ENCODE results near the gene KLHL25. TPM values are rescaled to one million over a fixed set of nuclear protein-coding genes. Genes with fewer than 3 reads are reported as not detected.
"Not testable (repeated sequence)": the region's sequence is repeated elsewhere in the genome, so short reads cannot be mapped to it uniquely, and the experiment has no call there.

Gene KLHL25
- polyA plus RNA-seq, 1 donor = 9.4 TPM

DNA sequence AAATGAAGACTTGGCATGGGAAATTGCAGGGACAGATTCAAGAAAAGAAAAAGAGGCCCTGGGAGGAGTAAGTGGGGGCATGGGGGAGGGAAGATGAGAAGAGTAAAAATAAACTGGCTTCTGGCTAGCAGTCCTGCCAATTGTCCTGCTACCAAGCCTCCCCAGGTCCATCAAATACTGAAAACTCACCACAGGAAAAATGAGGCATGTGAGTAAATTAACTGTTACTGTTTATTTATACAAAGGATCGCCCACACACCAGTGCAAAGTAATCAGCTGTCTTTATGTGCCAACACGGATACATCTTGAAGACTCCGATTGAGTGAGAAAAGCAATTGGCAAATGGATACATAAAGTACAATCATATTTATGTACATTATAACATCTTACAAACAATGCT, 10.7 kb upstream of the KLHL25 start:
- no peak for DNase-seq

- DNase-seq = no peak
Measured at GRCh38 chr15:85804481-85805170, 9.9 kb upstream of the KLHL25 start.

DNA sequence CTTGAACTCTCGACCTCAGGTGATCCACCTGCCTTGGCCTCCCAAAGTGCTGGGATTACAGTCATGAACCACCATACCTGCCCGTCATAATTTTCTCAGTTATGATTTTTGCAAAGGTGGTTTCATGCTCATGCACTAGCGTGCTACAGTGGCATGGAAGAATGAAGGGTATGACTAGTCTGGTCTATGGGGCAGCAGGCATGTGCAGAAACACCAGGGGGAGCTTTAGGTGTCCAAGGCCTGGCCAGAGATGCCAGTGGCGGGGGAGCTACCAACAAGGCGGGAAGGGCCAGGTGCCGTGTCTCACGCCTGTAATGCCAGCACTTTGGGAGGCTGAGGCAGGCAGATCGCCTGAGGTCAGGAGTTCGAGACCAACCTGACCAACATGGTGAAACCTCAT, 7.9 kb upstream of the KLHL25 start:
- DNase-seq = not testable (repeated sequence)

DNA sequence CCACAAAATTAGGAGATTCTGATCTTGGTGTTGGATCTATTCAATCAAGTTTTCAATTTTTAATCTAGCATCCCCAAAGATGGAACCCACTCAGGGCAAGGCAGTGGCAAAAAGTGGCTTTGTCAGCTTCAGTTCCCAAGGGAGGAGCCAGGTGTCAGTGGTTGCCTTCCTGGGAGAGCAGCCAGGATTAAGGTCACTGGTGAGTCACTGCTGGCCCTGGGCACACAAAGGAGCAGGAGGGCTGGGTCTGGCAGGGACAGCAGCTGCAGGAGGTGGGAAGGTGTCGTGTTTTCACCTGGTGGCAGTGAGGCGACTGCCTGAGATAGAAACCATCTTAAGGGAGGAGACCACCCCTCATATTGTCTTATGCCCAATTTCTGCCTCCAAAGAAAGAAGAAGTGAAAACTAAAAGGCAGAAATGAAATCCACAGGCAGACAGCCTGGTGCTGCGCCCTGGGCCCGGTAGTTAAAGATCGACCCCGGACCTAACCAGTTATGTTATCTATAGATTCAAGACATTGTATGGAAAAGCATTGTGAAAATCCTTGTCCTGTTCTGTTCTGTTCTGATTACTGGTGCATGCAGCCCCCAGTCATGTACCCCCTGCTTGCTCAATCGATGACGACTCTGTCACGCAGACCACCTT, 5.9 kb upstream of the KLHL25 start:
- DNase-seq = no peak

DNA sequence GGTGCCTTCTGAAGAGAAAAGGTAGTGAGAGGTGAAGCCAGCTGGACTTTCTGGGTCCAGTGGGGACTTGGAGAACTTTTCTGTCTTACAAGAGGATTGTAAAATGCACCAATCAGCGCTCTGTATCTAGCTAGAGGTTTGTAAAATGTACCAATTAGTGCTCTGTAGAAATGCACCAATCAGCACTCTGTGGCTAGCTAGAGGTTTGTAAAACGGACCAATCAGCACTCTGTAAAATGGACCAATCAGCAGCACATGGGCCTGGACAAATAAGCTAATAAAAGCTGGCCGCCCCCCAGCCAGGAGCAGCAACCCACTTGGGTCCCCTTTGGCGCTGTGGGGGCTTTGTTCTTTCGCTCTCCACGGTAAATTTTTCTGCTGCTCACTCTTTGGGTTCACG, 1.6 kb upstream of the KLHL25 start:
- DNase-seq = not testable (repeated sequence)

GRCh38 chr15:85795337-85796305, 896 bp upstream of the KLHL25 start:
- no peak for DNase-seq

DNA sequence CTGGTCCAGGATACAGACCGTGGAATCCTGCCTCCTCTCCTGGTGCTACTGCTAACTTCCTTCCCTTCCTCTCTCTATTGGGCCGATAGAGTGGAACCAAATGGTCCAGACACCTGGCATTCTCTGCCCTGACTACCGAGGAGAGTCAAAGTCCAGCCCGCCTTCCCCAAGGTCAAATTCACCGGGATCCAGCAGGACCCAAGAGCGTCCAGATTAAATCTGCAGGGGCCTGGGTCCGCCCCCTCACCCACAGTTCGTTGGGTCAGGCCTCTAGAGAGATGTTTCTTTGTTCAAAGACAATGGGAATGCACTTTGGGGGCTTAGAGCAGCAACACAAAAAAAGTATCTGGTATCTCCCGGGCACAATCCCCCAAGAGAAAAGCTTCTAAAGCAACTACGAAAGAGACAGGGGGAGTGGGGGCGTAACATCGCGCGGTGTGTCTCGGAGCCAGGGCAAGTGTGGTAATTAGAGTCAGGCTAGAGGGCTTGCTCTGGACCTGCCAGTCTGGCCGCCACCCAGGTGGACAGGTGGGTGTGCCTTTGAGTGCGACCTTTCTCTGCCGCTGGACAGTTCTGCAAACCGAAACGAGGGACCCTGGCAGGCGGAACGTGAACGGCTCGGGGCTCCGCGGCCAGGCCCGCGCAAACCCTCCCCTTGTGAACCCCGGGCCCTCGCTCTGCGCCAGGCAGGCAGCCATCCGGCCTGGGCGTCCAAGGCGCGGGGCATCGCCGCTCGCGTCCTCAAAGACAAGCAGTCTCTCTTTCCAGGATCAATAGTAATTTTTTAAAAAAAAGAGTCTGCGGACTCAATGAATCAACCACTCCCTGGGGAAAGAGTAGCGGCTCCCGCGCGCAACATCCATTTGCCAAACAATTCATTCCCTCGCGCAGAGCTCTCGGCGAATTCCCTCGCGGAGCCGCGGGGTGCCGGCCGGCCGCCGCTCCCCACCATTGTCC, 806 bp downstream of the KLHL25 start:
- no peak for DNase-seq

- DNase-seq = no peak
Measured at GRCh38 chr15:85792912-85793590, 1.7 kb downstream of the KLHL25 start.

DNA sequence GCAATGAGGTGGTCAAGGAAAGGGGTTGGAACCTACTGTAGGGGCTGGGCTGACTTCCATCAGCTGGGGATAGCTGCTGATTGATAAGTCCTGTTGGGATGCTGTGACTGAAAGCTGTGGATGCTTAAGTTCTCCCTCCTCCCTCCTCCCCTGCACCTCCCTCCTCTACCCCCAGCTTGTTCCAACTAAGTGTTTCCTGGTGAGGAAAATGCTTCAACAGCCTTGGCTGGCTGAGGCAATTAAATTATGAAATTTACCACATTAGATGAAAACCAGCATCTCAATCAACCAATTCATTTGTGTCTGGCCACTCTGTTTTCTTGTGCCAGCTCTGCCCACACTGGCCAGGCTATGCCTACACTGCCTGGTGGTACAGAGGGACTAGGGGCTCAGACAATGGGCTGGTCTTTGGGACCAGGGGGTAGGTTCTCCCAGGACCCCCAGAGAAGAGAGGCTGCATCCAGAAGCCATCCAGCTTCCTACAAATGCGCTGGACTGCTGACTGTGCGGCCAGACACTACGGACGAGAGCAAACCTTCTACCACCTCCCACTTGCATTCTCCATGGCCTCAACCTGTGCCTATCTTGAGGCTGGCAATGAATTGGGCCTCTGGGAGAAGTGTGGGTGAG, 2.5 kb downstream of the KLHL25 start:
- DNase-seq = no peak

- no peak for DNase-seq
Measured at GRCh38 chr15:85789496-85789875, 5.2 kb downstream of the KLHL25 start.

- no peak for DNase-seq
Measured at GRCh38 chr15:85788771-85789495, 5.8 kb downstream of the KLHL25 start.

GRCh38 chr15:85786781-85787114, 8.0 kb downstream of the KLHL25 start:
- DNase-seq = no peak

- DNase-seq = no peak
Measured at GRCh38 chr15:85785887-85786780, 8.6 kb downstream of the KLHL25 start.

GRCh38 chr15:85782064-85782463, 12.7 kb downstream of the KLHL25 start:
- DNase-seq = no peak

DNA sequence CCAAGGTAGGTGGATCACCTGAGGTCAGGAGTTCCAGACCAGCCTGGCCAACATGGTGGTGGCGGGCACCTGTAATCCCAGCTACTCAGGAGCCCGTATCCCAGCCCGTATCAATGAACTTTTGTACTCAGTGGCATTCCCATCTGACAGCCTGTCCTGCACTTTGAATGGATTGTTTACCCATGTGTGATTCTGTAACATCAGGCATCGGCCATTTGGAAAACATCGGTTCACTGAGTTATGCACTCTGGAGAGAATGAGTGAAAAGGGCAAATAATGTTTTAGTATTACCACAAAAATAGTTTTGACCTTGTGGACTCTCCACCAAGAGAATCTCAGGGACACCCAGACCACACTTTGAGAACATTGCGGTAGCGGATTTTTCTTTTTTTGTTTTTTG, 13.6 kb downstream of the KLHL25 start:
- no peak for DNase-seq

DNA sequence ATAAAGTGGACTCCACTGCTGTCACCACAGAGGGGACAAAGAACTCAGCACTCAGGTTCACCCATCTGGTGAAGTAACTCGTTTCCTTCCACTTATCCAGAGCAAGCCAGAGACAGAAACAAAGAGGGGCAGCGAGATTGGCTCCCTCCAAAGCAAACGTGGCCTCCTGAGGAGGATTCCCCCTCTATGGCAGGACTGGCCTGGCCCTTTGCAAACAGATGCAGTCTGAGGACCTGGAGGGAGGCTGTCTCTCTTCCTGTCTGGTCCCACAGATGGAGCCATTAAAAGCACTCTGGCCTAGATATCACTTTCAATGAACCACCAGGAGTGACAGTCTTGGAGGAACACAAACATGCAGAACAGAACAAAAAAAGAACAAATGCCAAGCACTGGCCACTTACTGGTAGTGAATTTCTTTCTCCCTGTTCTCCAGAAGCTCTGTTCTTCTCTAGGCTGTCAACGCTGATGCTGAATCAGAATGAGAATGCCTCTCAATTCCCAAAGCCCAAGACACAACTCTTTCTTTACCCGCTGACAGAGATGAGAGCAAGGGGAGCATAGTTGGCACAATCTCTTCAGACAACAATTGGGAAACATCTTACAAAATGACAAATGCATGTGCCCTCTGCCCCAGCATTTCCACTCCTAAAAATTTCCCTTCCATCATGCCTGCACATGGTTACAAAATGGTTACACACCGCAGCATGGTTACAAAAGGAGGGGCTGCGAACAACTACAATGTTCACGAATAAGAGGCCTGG, 14.3 kb downstream of the KLHL25 start:
- no peak for DNase-seq

DNA sequence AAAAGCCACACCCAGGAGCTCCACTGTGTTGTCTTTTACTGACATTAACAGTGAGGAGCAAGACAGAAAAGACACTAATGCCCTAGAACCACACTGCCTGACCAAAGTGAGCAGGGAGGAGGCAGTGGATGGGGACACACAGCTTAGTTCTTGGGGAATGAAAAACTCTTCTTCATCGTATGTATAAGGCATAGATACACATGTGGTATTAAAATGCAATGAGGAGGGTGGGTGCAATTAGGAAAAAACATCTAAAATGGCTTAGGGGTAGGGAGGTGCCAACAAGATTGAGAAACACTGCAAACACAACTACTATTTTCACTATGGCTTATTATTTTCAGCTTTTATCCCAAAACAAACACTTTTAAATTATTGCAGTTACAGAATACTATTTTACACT, 15.5 kb downstream of the KLHL25 start:
- DNase-seq = no peak

DNA sequence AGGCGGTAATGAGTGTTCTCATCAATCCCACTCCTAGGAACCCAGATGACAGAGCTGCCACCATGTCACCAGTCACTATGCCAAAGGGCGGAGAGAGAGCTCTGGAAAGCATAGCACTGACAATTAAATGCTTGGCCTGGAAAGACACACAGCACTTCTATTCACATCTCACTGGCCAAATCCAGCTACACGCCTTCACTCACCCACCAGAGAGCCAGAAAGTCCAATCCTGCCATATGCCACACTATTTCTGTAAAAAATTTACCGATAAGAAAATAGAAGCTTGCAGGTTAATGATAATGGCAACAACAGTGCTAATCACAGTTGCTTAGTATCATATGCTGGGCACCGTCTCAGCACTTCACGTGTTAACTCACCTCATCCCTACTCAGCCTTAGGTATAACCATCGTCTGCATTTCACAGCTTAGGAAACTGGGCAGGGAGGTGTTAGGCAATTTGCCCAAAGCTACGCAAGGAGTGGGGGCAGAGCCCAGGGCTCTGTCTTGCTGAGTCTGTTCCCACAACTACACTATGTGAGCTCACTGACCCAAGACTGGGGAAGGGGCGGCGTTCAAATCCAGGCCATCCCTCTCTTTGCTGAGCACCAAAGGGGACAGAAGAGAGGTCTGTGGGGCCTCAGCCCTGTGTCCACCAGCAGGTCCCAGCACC, 16.5 kb downstream of the KLHL25 start:
- no peak for DNase-seq
